K562 (cell line): ENCODE results near the gene CDPF1. TPM values are rescaled to one million over a fixed set of nuclear protein-coding genes. Genes with fewer than 3 reads are reported as not detected.

Source experiments
- CHAMP1 ChIP-seq: fragments of 450-650 bp; IDR thresholded peaks from 2 replicates; pipeline ENCODE4 v1.6.1; 2016; ENCODE audit warnings: mild to moderate bottlenecking
- HEY1 ChIP-seq: fragments of 250-450 bp; sonication (Bioruptor Pico); IDR thresholded peaks from 2 replicates; pipeline ENCODE4 v1.5.0; 2020; ENCODE audit warnings: mild to moderate bottlenecking, moderate library complexity, borderline replicate concordance
- KDM4B ChIP-seq, 2 experiments: fragments of 450-650 bp in 1 of 2; sonication (generic) in 1 of 2; IDR thresholded peaks; 2 replicates each; pipeline ENCODE4 v1.6.1; 2016 to 2017; ENCODE audit warnings: borderline replicate concordance in 2 of 2, antibody characterized with exemption in 1 of 2, low read depth in 1 of 2, mild to moderate bottlenecking in 1 of 2
- MEIS2 ChIP-seq: fragments of 450-650 bp; IDR thresholded peaks from 2 replicates; pipeline ENCODE4 v1.6.1; 2014; ENCODE audit warnings: mild to moderate bottlenecking; ENCODE audit not compliant: partially characterized antibody
- MTA1 ChIP-seq: fragments of 450-650 bp; IDR thresholded peaks from 2 replicates; pipeline ENCODE4 v1.6.1; 2017; ENCODE audit warnings: borderline replicate concordance
- NFATC3 ChIP-seq: fragments of 450-650 bp; IDR thresholded peaks from 2 replicates; pipeline ENCODE4 v1.6.1; 2017; ENCODE audit warnings: mild to moderate bottlenecking
- RFX5 ChIP-seq: IDR thresholded peaks from 2 replicates; pipeline ENCODE4 v1.6.1; 2011; ENCODE audit warnings: low read depth, mild to moderate bottlenecking, improper control_type of control experiment, low read length
- TBP ChIP-seq: optimal IDR thresholded peaks from 2 replicates; pipeline ENCODE3; 2011; ENCODE audit warnings: low read depth, low read length, improper control_type of control experiment
- TCFL5 ChIP-seq: fragments of 250-450 bp; sonication (Bioruptor Pico); conservative IDR thresholded peaks from 2 replicates; pipeline ENCODE4 v1.6.1; 2021; ENCODE audit warnings: mild to moderate bottlenecking, moderate library complexity, matching md5 sums
- TGIF2 ChIP-seq: sonication (generic); formaldehyde crosslinking; IDR thresholded peaks from 2 replicates; pipeline ENCODE4 v1.8.1; 2022; ENCODE audit warnings: mild to moderate bottlenecking, missing genetic modification reagents, moderate library complexity
- ZBTB40 ChIP-seq, 2 experiments: fragments of 450-650 bp in 1 of 2; sonication (generic) in 1 of 2; formaldehyde crosslinking in 1 of 2; IDR thresholded peaks; 2 replicates each; pipeline versions ENCODE4 v1.7.1 to v1.9.0; 2016 to 2022; ENCODE audit warnings: inconsistent platforms in 1 of 2, mild to moderate bottlenecking in 1 of 2, missing genetic modification reagents in 1 of 2
- ZBTB49 ChIP-seq: sonication (generic); formaldehyde crosslinking; IDR thresholded peaks from 2 replicates; pipeline ENCODE4 v1.8.0; 2022; ENCODE audit warnings: missing genetic modification reagents, mild to moderate bottlenecking, borderline replicate concordance
- ZNF57 ChIP-seq: fragments of 450-650 bp; formaldehyde crosslinking; IDR thresholded peaks from 2 replicates; pipeline ENCODE4 v1.4.0; 2020; ENCODE audit warnings: mild to moderate bottlenecking, moderate library complexity
- polyA plus RNA-seq, 8 experiments: library from polyadenylated mRNA; depleted of rRNA in 4 of 8; stranded (reverse) in 5 of 8; unstranded in 3 of 8; fragments of >200 nt; fragmentation: Nextera tagmentation in 2 of 8; fragmentation: Illumina TruSeq in 1 of 8; extraction: Ambion mirVana in 2 of 8; extraction: Trizol in 1 of 8; gene quantifications; 2 replicates each; pipeline versions ENCODE4 v1.2.1 to v1.2.3, GENCODE V29; 2011 to 2014; ENCODE audit warnings: inconsistent platforms in 1 of 8, missing spikeins in 1 of 8
- total RNA-seq, 7 experiments: library from RNA; depleted of rRNA in 6 of 7; stranded (reverse); fragments of >200 nt in 6 of 7; fragmentation: Illumina TruSeq in 2 of 7; extraction: Trizol in 2 of 7; gene quantifications; 2 replicates each; pipeline versions ENCODE4 v1.2.1 to v1.2.3, GENCODE V29; 2011 to 2021; ENCODE audit warnings: low replicate concordance in 1 of 7

The CDPF1 gene
- total and polyA plus RNA-seq, 9 of the 15 experiments (the other 6 are each of a cell fraction or from before 2014, with no cell fraction given) = 0.84 to 19.5 (median 9.1) TPM

- TF ChIP-seq ZBTB40 (IDR thresholded peaks at IDR 0.05) = peak; percentile 79
- TF ChIP-seq ZBTB40 (CRISPR knock-in tag; IDR thresholded peaks at IDR 0.05) = no peak
- TF ChIP-seq RFX5 = no peak
- peak; percentile 53 for TF ChIP-seq TBP
- peak; percentile 59 for TF ChIP-seq MEIS2
- no peak for TF ChIP-seq ZNF57 (CRISPR knock-in tag)
- TF ChIP-seq HEY1 = no peak
- no peak for TF ChIP-seq MTA1
- no peak for TF ChIP-seq ZBTB49
- no peak for TF ChIP-seq KDM4B (IDR thresholded peaks at IDR 0.05; ENCODE audit: borderline replicate concordance in 2 of 2, low read depth in 1 of 2)
- TF ChIP-seq TGIF2 = no peak
- no peak for TF ChIP-seq NFATC3
- no peak for TF ChIP-seq TCFL5 (CRISPR knock-in tag)
- no peak for TF ChIP-seq CHAMP1
These were observed at the start of gene CDPF1 (continued) for GRCh38 chr22:46250035-46250782.
